ENCODE data around the gene ACTN1. TPM values are rescaled to one million over a fixed set of nuclear protein-coding genes. Genes with fewer than 3 reads are reported as not detected.
A peak's percentile ranks its signal among the peaks of the same experiment; 100 is the strongest.

ACTN1 gene
- total RNA-seq, 4 donors from 2014 or later = 40.3 to 585 (median 80.1) TPM

DNA sequence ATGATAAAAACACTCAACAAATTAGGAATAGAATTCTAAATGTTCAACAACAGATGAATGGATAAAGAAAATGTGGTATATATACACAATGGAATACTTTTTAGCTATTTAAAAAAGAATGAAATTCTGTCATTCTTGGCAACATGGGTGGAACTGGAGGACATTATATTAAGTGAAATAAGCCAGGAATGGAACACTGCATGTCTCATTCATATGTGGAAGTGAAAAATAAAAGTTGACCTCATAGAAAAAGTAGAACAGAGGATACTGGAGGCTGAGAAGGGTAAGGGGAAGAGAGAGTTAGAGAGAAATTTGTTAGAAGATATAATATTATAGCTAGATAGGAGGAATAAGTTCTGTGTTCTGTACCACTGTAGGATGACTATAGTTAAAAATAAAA is 150.4 kb downstream of the ACTN1 start:
- no peak overlapping the region for H3K4me3 ChIP-seq
- no peaks in the 10 kb centered on the region for H3K36me3 ChIP-seq
- no peaks in the 10 kb centered on the region for H3K27me3 ChIP-seq
- no peak for DNase-seq
- no peak overlapping the region for H3K27ac ChIP-seq
- no peaks in the 10 kb centered on the region for H3K9me3 ChIP-seq
- H3K4me1 ChIP-seq = peaks cover 0 to 11% (median 2%) of the 10 kb centered on the region in 4 donors
- TF ChIP-seq, protein P1, sequence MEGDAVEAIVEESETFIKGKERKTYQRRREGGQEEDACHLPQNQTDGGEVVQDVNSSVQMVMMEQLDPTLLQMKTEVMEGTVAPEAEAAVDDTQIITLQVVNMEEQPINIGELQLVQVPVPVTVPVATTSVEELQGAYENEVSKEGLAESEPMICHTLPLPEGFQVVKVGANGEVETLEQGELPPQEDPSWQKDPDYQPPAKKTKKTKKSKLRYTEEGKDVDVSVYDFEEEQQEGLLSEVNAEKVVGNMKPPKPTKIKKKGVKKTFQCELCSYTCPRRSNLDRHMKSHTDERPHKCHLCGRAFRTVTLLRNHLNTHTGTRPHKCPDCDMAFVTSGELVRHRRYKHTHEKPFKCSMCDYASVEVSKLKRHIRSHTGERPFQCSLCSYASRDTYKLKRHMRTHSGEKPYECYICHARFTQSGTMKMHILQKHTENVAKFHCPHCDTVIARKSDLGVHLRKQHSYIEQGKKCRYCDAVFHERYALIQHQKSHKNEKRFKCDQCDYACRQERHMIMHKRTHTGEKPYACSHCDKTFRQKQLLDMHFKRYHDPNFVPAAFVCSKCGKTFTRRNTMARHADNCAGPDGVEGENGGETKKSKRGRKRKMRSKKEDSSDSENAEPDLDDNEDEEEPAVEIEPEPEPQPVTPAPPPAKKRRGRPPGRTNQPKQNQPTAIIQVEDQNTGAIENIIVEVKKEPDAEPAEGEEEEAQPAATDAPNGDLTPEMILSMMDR (IDR thresholded peaks at IDR 0.05) = no peak
- no peak for TF ChIP-seq POLR2A (IDR thresholded peaks at IDR 0.05)

DNA sequence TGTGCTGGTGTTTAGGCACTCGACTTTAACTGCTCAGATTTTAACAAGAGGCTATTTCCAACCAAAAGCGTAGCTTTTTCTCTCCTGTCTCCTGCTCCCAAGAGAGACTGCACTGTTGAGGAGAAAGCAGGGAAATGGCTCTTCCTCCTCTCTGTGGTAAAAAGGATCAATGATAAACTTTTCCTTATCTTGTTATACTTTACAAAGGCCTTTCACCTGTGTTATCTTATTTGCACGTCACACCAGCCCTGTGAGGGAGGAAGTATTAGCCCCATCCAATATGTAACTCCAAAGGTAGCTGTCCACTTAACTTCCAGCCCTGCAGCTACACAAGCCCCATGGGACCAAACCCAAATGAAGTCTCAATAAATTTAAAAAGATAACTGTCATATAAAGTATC is 153.4 kb downstream of the ACTN1 start:
- TF ChIP-seq, protein P1 (IDR thresholded peaks at IDR 0.05) = peak in 1 of 6 experiments; percentile 1
- no peak for TF ChIP-seq POLR2A (IDR thresholded peaks at IDR 0.05)
- no peak overlapping the region for H3K27ac ChIP-seq
- H3K4me3 ChIP-seq = no peak overlapping the region
- DNase-seq = no peak
- H3K9me3 ChIP-seq = no peaks in the 10 kb centered on the region
- H3K4me1 ChIP-seq = peaks cover 0 to 13% (median 9%) of the 10 kb centered on the region in 4 donors
- no peaks in the 10 kb centered on the region for H3K27me3 ChIP-seq
- no peaks in the 10 kb centered on the region for H3K36me3 ChIP-seq

GRCh38 chr14:68824517-68825347 is 154.4 kb downstream of the ACTN1 start:
- Histone ChIP-seq H3K36me3 (no peaks in the 10 kb centered on the region), H3K27me3 (no peaks in the 10 kb centered on the region), H3K9me3 (no peaks in the 10 kb centered on the region), H3K4me3 (no peak overlapping the region), H3K27ac (no peak overlapping the region), H3K4me1 (peaks cover 0 to 18% (median 9%) of the 10 kb centered on the region in 4 donors)
- TF ChIP-seq POLR2A (IDR thresholded peaks at IDR 0.05) = no peak
- TF ChIP-seq, protein P1 (IDR thresholded peaks at IDR 0.05) = peak; percentile 39 to 83 (median 75)
- peak; percentile 61 to 90 (median 86) for DNase-seq

GRCh38 chr14:68824207-68824516 is 154.9 kb downstream of the ACTN1 start:
- Histone ChIP-seq H3K9me3 (no peaks in the 10 kb centered on the region), H3K27me3 (no peaks in the 10 kb centered on the region), H3K4me3 (no peak overlapping the region), H3K27ac (no peak overlapping the region), H3K36me3 (no peaks in the 10 kb centered on the region), H3K4me1 (peaks cover 3 to 18% (median 9%) of the 10 kb centered on the region in 4 donors)
- no peak for TF ChIP-seq POLR2A (IDR thresholded peaks at IDR 0.05)
- TF ChIP-seq, protein P1 (IDR thresholded peaks at IDR 0.05) = no peak
- no peak for DNase-seq

Small RNAs within 50 kb of the gene (small RNA-seq; reads per million reads assigned to genes)
- gene BANF1P1 (0 reads per million in 2 donors), gene HMGN1P3 (0 reads per million in 2 donors), gene RPS29P1 (0 reads per million in 2 donors)

Other genes with a start within 250 kb of the ACTN1 start
- 100 to 1,000 TPM in 3 of 4 donors, 10 to 100 TPM in 1; 78.8 to 321 (median 195) TPM for gene ZFP36L1, start 186.2 kb downstream of the ACTN1 start, total RNA-seq
- 10 to 100 TPM; 38.7 to 57.8 (median 48.9) TPM for gene DCAF5, start 173.8 kb upstream of the ACTN1 start, total RNA-seq
- 10 to 100 TPM; 12.1 to 19.2 (median 15.2) TPM for gene EXD2, start 212.2 kb upstream of the ACTN1 start, total RNA-seq